ENCODE results near the gene IFNAR1.

IFNAR1 gene

DNA sequence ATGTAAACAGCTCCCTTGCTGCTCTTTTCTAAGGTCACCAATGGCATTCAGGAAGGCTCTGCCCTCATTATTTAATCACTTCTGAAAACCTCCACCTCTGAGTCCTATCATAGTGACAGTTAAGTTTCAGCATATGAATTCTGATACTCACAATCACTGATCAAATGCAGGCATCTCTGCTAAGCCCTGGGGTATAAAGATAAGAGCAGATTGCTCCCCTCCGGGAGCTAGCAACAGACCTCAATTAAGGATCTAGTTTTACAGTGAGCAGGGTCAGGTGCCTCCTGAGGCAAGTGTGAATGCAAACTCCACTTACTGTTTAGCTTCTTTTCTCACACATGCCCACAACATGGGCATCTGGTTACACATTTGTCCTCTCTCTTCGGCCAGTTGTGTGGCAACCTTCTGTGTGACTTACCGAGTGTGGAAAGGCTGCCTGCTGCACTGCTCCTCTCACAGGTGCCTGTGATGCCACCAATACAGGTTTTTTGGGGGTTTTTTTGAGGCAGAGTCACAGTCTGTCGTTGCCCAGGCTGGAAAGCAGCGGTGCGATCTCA lies 43.6 kb upstream of the IFNAR1 start:
- H3K79me2 ChIP-seq (ENCODE audit: insufficient read depth, low read length): no peaks in the 10 kb centered on the region
- no peaks in the 10 kb centered on the region for H3K9me2 ChIP-seq (replicated peaks; ENCODE audit: low read depth, low read length)
- no peaks in the 10 kb centered on the region for H3K4me1 ChIP-seq (ENCODE audit: insufficient read depth, low read length, poor library complexity, severe bottlenecking)
- H2AFZ ChIP-seq (ENCODE audit: low read length): no peak overlapping the region
- H3K27me3 ChIP-seq (ENCODE audit: insufficient read depth, low read length, poor library complexity, severe bottlenecking): no peaks in the 10 kb centered on the region
- H3K9me3 ChIP-seq (ENCODE audit: insufficient read depth, low read depth, low read length): no peaks in the 10 kb centered on the region; the same call in 1 of the 2 replicates
- peaks cover 13% of the 10 kb centered on the region; the same call in 1 of the 2 replicates for H3K36me3 ChIP-seq (ENCODE audit: insufficient read depth, low read length)
- H4K20me1 ChIP-seq (ENCODE audit: insufficient read depth, low read length, poor library complexity, severe bottlenecking): no peaks in the 10 kb centered on the region
- H3K4me2 ChIP-seq (ENCODE audit: low read depth, low read length, poor library complexity, severe bottlenecking): no peak overlapping the region
- no peak overlapping the region for H3K9ac ChIP-seq (ENCODE audit: low read depth, low read length, poor library complexity, severe bottlenecking)
- TF ChIP-seq, protein P1, sequence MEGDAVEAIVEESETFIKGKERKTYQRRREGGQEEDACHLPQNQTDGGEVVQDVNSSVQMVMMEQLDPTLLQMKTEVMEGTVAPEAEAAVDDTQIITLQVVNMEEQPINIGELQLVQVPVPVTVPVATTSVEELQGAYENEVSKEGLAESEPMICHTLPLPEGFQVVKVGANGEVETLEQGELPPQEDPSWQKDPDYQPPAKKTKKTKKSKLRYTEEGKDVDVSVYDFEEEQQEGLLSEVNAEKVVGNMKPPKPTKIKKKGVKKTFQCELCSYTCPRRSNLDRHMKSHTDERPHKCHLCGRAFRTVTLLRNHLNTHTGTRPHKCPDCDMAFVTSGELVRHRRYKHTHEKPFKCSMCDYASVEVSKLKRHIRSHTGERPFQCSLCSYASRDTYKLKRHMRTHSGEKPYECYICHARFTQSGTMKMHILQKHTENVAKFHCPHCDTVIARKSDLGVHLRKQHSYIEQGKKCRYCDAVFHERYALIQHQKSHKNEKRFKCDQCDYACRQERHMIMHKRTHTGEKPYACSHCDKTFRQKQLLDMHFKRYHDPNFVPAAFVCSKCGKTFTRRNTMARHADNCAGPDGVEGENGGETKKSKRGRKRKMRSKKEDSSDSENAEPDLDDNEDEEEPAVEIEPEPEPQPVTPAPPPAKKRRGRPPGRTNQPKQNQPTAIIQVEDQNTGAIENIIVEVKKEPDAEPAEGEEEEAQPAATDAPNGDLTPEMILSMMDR (conservative IDR thresholded peaks at IDR 0.05; ENCODE audit: low read length): no peak
- TF ChIP-seq EZH2phosphoT487 (IDR thresholded peaks at IDR 0.05; ENCODE audit: borderline replicate concordance): no peak
- no peaks in the 10 kb centered on the region for H3F3A ChIP-seq (ENCODE audit: low read depth)
- H3K4me3 ChIP-seq (ENCODE audit: low read length, poor library complexity, severe bottlenecking): no peak overlapping the region

DNA sequence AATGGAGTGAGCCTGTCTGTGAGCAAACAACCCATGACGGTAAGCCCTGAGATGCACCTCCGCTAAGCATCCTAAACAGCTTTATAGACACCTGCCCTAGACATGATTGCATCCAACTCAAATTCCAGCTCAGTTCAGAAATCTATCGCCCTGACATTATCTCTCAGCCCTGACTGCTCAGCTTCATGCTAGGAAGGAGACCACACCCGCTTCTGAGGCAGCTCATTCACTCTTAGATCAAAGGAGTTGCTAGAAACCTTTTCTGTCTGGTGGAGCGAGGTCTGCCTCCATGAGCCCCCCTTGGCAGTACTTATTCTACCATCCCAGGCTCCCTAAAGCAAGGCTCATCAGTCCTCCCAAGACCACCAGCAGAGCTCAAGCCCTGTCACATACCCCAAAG lies 41.6 kb upstream of the IFNAR1 start:
- Histone ChIP-seq H3K9me3 (ENCODE audit: insufficient read depth, low read depth, low read length) (no peaks in the 10 kb centered on the region; the same call in 1 of the 2 replicates), H3K9me2 (replicated peaks; ENCODE audit: low read depth, low read length) (no peaks in the 10 kb centered on the region), H4K20me1 (ENCODE audit: insufficient read depth, low read length, poor library complexity, severe bottlenecking) (no peaks in the 10 kb centered on the region), H3K4me1 (ENCODE audit: insufficient read depth, low read length, poor library complexity, severe bottlenecking) (no peaks in the 10 kb centered on the region), H3K27me3 (ENCODE audit: insufficient read depth, low read length, poor library complexity, severe bottlenecking) (no peaks in the 10 kb centered on the region), H3K4me3 (ENCODE audit: low read length, poor library complexity, severe bottlenecking) (no peak overlapping the region), H3K4me2 (ENCODE audit: low read depth, low read length, poor library complexity, severe bottlenecking) (no peak overlapping the region), H3F3A (ENCODE audit: low read depth) (no peaks in the 10 kb centered on the region), H3K36me3 (ENCODE audit: insufficient read depth, low read length) (peaks cover 13% of the 10 kb centered on the region; the same call in 1 of the 2 replicates), H3K79me2 (ENCODE audit: insufficient read depth, low read length) (no peaks in the 10 kb centered on the region), H2AFZ (ENCODE audit: low read length) (no peak overlapping the region), H3K9ac (ENCODE audit: low read depth, low read length, poor library complexity, severe bottlenecking) (no peak overlapping the region)
- TF ChIP-seq, protein P1 (conservative IDR thresholded peaks at IDR 0.05; ENCODE audit: low read length): no peak
- no peak for TF ChIP-seq EZH2phosphoT487 (IDR thresholded peaks at IDR 0.05; ENCODE audit: borderline replicate concordance)

DNA sequence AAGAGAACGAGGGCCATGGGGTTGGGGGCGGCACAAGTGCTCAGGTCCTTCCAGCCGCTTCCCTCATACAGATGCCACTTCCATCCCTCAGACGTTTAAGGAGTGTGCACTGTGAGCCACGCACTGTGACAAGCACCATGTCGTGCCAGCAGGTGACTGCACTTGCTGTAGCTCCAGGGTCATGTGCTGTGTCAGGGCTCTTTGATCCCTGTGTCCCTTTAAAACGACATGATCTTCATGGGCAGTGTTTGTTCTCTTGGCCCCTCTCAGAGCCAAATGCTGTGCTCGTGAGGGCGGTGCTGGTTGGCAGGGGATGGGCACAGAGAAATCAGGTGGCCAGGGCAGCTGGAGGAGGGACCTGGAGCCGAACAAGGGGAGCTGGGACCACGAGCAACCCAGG lies 38.7 kb upstream of the IFNAR1 start:
- H3K9ac ChIP-seq (ENCODE audit: low read depth, low read length, poor library complexity, severe bottlenecking): no peak overlapping the region
- H3K27me3 ChIP-seq (ENCODE audit: insufficient read depth, low read length, poor library complexity, severe bottlenecking): no peaks in the 10 kb centered on the region

More for the DNA sequence above, 38.7 kb upstream of the IFNAR1 start:
- H2AFZ ChIP-seq (ENCODE audit: low read length): no peak overlapping the region
- H3F3A ChIP-seq (ENCODE audit: low read depth): no peaks in the 10 kb centered on the region
- no peaks in the 10 kb centered on the region for H4K20me1 ChIP-seq (ENCODE audit: insufficient read depth, low read length, poor library complexity, severe bottlenecking)
- no peaks in the 10 kb centered on the region for H3K4me1 ChIP-seq (ENCODE audit: insufficient read depth, low read length, poor library complexity, severe bottlenecking)
- no peak overlapping the region for H3K4me2 ChIP-seq (ENCODE audit: low read depth, low read length, poor library complexity, severe bottlenecking)
- H3K9me2 ChIP-seq (replicated peaks; ENCODE audit: low read depth, low read length): no peaks in the 10 kb centered on the region
- H3K4me3 ChIP-seq (ENCODE audit: low read length, poor library complexity, severe bottlenecking): no peak overlapping the region
- no peaks in the 10 kb centered on the region for H3K9me3 ChIP-seq (ENCODE audit: insufficient read depth, low read depth, low read length)
- TF ChIP-seq EZH2phosphoT487 (IDR thresholded peaks at IDR 0.05; ENCODE audit: borderline replicate concordance): no peak
- TF ChIP-seq, protein P1 (conservative IDR thresholded peaks at IDR 0.05; ENCODE audit: low read length): no peak
- no peaks in the 10 kb centered on the region for H3K79me2 ChIP-seq (ENCODE audit: insufficient read depth, low read length)
- H3K36me3 ChIP-seq (ENCODE audit: insufficient read depth, low read length): peaks cover 5% of the 10 kb centered on the region; the same call in 1 of the 2 replicates

Data from Loucy (cell line).